SK-N-SH (cell line): Measurements from ENCODE around the gene RNF223. TPM values are rescaled to one million over a fixed set of nuclear protein-coding genes. Genes with fewer than 3 reads are reported as not detected.

Experiments used
- CTCF ChIA-PET: fragments of 300-600, 350-600 bp; formaldehyde crosslinking; extraction: SDS; loops from one replicate; lab custom pipeline; 2021; lab: Yijun Ruan, JAX
- POLR2A ChIA-PET: fragments of 350-600 bp; sonication (Branson Sonifier 250); formaldehyde crosslinking; extraction: SDS; loops from one replicate; lab custom pipeline; 2020; ENCODE audit warnings: antibody characterized with exemption, inconsistent platforms; lab: Yijun Ruan, JAX
- DNase-seq: peaks from one replicate; pipeline ENCODE4 v3.0.0; 2012
- H2AFZ ChIP-seq: fragments of 200-600 bp; sonication (generic); 2 replicates; pipeline ENCODE4 v1.8.1; 2016; ENCODE audit warnings: antibody characterized with exemption, mild to moderate bottlenecking, low read depth
- H3F3A ChIP-seq: fragments of 200-600 bp; sonication (generic); replicated peaks from 2 replicates; pipeline ENCODE3; 2016; ENCODE audit warnings: antibody characterized with exemption, mild to moderate bottlenecking; ENCODE audit not compliant: insufficient read depth
- H3K27ac ChIP-seq, 2 experiments: fragments of 200-500 bp in 1 of 2; fragments of 200-600 bp in 1 of 2; sonication (Bioruptor generic) in 1 of 2; sonication (generic), shearing (Covaris generic) in 1 of 2; 2 replicates each; pipeline versions ENCODE4 v1.5.1 to v1.6.1; 2014 to 2016; ENCODE audit warnings: low read depth in 2 of 2, inconsistent platforms in 1 of 2, low read length in 1 of 2, mild to moderate bottlenecking in 1 of 2, mixed read lengths in 1 of 2
- H3K27me3 ChIP-seq: fragments of 200-600 bp; sonication (generic), shearing (Covaris generic); 2 replicates; pipeline ENCODE4 v1.6.1; 2016; ENCODE audit warnings: mixed run types; ENCODE audit not compliant: insufficient read depth
- H3K36me3 ChIP-seq, 2 experiments: fragments of 200-500 bp in 1 of 2; fragments of 200-600 bp in 1 of 2; sonication (Bioruptor generic) in 1 of 2; sonication (generic) in 1 of 2; replicated peaks in 1 of 2; 2 replicates each; pipeline versions ENCODE3 to v1.5.1; 2014 to 2016; ENCODE audit warnings: low read length in 1 of 2, mild to moderate bottlenecking in 1 of 2; ENCODE audit not compliant: insufficient read depth in 2 of 2, control insufficient read depth in 1 of 2
- H3K4me1 ChIP-seq, 2 experiments: fragments of 200-500 bp in 1 of 2; fragments of 200-600 bp in 1 of 2; sonication (Bioruptor generic) in 1 of 2; sonication (generic), shearing (Covaris generic) in 1 of 2; 2 replicates each; pipeline versions ENCODE4 v1.5.1 to v1.6.1; 2014 to 2016; ENCODE audit warnings: low read depth in 1 of 2, low read length in 1 of 2, mixed run types in 1 of 2; ENCODE audit not compliant: insufficient read depth in 2 of 2, control insufficient read depth in 1 of 2
- H3K4me2 ChIP-seq: fragments of 200-600 bp; sonication (generic), shearing (Covaris generic); 2 replicates; pipeline ENCODE4 v1.6.1; 2017; ENCODE audit warnings: mixed run types
- H3K4me3 ChIP-seq, 2 experiments: fragments of 200-500 bp in 1 of 2; fragments of 200-600 bp in 1 of 2; sonication (Bioruptor generic) in 1 of 2; sonication (generic), shearing (Covaris generic) in 1 of 2; 2 replicates each; pipeline versions ENCODE4 v1.5.1 to v1.8.1; 2014 to 2016; ENCODE audit warnings: low read depth in 2 of 2, inconsistent platforms in 1 of 2, low read length in 1 of 2, mild to moderate bottlenecking in 1 of 2, mixed read lengths in 1 of 2, moderate library complexity in 1 of 2
- H3K79me2 ChIP-seq: fragments of 200-600 bp; sonication (generic); 2 replicates; pipeline ENCODE4 v1.8.1; 2017; ENCODE audit warnings: mild to moderate bottlenecking; ENCODE audit not compliant: insufficient read depth
- H3K9ac ChIP-seq: fragments of 200-600 bp; sonication (generic); 2 replicates; pipeline ENCODE4 v1.6.1; 2017; ENCODE audit warnings: mixed run types
- H3K9me2 ChIP-seq: fragments of 200-600 bp; sonication (generic); 2 replicates; pipeline ENCODE4 v1.6.1; 2017; ENCODE audit warnings: mixed run types
- H3K9me3 ChIP-seq: fragments of 200-600 bp; sonication (generic); 2 replicates; pipeline ENCODE4 v1.6.1; 2017; ENCODE audit warnings: mixed run types, mild to moderate bottlenecking, moderate library complexity
- H4K20me1 ChIP-seq: fragments of 200-600 bp; sonication (generic); 2 replicates; pipeline ENCODE4 v1.6.1; 2017; ENCODE audit warnings: mild to moderate bottlenecking, mixed run types; ENCODE audit not compliant: insufficient read depth
- EP300 ChIP-seq, 2 experiments: IDR thresholded peaks; 2 replicates each; pipeline versions ENCODE4 v1.4.0 to v1.6.1; 2012; ENCODE audit warnings: borderline replicate concordance in 1 of 2, low read depth in 1 of 2, low read length in 1 of 2
- EZH2phosphoT487 ChIP-seq: fragments of 200-600 bp; sonication (generic); IDR thresholded peaks from 2 replicates; pipeline ENCODE4 v1.6.1; 2017; ENCODE audit warnings: low read depth, mixed run types, mild to moderate bottlenecking, antibody characterized with exemption, moderate library complexity, borderline replicate concordance
- FOXM1 ChIP-seq: IDR thresholded peaks from 2 replicates; pipeline ENCODE4 v1.4.0; 2012; ENCODE audit warnings: low read depth, mild to moderate bottlenecking
- GABPA ChIP-seq: IDR thresholded peaks from 2 replicates; pipeline ENCODE4 v1.4.0; 2012; ENCODE audit warnings: low read depth, mild to moderate bottlenecking
- MXI1 ChIP-seq: IDR thresholded peaks from 2 replicates; pipeline ENCODE4 v1.6.1; 2012; ENCODE audit warnings: mild to moderate bottlenecking, low read depth, low read length, improper control_type of control experiment
- NFIC ChIP-seq: IDR thresholded peaks from 2 replicates; pipeline ENCODE4 v1.4.0; 2012; ENCODE audit warnings: borderline replicate concordance
- NRF1 ChIP-seq: IDR thresholded peaks from 2 replicates; pipeline ENCODE4 v1.6.1; 2012; ENCODE audit warnings: low read depth, mild to moderate bottlenecking, low read length
- POLR2AphosphoS5 ChIP-seq: IDR thresholded peaks from 2 replicates; pipeline ENCODE4 v1.6.1; 2012; ENCODE audit warnings: low read depth, low read length
- RFX5 ChIP-seq: IDR thresholded peaks from 2 replicates; pipeline ENCODE4 v1.6.1; 2012; ENCODE audit warnings: mild to moderate bottlenecking, improper control_type of control experiment, low read length
- SIN3A ChIP-seq: IDR thresholded peaks from 2 replicates; pipeline ENCODE4 v1.6.1; 2012; ENCODE audit warnings: low read depth, mild to moderate bottlenecking, low read length, moderate library complexity, borderline replicate concordance
- TAF1 ChIP-seq: IDR thresholded peaks from 2 replicates; pipeline ENCODE4 v1.6.1; 2012; ENCODE audit warnings: low read depth, mild to moderate bottlenecking, low read length, moderate library complexity, borderline replicate concordance
- YY1 ChIP-seq: IDR thresholded peaks from 2 replicates; pipeline ENCODE4 v1.4.0; 2012; ENCODE audit warnings: low read depth, mild to moderate bottlenecking
- WGBS: methylation state at CpG from one replicate; pipeline ENCODE4 v1.1.6; 2017; ENCODE audit warnings: low lambda C conversion rate; 5-methylcytosine and 5-hydroxymethylcytosine counted together
- polyA plus RNA-seq, 3 experiments: library from polyadenylated mRNA; depleted of rRNA; stranded (reverse); fragments of >200 nt; gene quantifications; 2 replicates each; pipeline ENCODE4 v1.2.3, GENCODE V29; 2012
- TF ChIP-seq, protein P1 (sequence below): IDR thresholded peaks from 2 replicates; pipeline ENCODE4 v1.4.0; 2012; ENCODE audit warnings: low read depth, borderline replicate concordance
- TF ChIP-seq, protein P2 (sequence below): IDR thresholded peaks from 2 replicates; pipeline ENCODE4; 2012
- TF ChIP-seq, protein P3 (sequence below): IDR thresholded peaks from 2 replicates; pipeline ENCODE4 v1.4.0; 2012; ENCODE audit warnings: low read depth, borderline replicate concordance
- TF ChIP-seq, protein P4 (sequence below): IDR thresholded peaks from 2 replicates; pipeline ENCODE4 v1.4.0; 2012; ENCODE audit warnings: low read depth
- TF ChIP-seq, protein P5 (sequence below): IDR thresholded peaks from 2 replicates; pipeline ENCODE4 v1.6.1; 2012; ENCODE audit warnings: mild to moderate bottlenecking, low read depth, low read length, moderate library complexity

RNF223 gene
- polyA plus RNA-seq, 1 of the 3 experiments (the other 2 are of a cell fraction), result not detected

DNA sequence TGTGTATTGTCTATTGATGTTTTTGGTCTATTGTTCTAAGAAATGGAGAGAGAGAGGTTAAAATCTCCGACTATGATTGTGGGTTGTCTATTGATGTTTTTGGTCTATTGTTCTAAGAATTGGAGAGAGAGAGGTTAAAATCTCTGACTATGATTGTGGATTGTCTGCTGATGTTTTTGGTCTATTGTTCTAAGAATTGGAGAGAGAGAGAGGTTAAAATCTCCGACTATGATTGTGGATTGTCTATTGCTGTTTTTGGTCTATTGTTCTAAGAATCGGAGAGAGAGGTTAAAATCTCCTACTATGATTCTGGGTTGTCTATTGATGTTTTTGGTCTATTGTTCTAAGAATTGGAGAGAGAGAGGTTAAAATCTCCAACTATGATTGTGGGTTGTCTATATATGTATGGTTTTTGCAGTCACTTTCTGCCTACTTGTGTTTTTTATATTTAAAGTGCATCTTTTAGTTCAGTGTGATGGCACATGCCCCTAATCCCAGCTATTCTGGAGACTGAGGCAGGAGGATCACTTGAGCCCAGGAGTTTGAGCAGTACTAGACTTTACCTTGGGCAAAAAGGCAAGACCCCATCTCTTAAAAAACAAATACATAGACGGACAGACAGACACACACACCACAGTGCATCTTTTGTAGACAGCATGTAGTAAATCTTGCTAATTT, 25.5 kb upstream of the RNF223 start (continued):
- TF ChIP-seq, protein P1, sequence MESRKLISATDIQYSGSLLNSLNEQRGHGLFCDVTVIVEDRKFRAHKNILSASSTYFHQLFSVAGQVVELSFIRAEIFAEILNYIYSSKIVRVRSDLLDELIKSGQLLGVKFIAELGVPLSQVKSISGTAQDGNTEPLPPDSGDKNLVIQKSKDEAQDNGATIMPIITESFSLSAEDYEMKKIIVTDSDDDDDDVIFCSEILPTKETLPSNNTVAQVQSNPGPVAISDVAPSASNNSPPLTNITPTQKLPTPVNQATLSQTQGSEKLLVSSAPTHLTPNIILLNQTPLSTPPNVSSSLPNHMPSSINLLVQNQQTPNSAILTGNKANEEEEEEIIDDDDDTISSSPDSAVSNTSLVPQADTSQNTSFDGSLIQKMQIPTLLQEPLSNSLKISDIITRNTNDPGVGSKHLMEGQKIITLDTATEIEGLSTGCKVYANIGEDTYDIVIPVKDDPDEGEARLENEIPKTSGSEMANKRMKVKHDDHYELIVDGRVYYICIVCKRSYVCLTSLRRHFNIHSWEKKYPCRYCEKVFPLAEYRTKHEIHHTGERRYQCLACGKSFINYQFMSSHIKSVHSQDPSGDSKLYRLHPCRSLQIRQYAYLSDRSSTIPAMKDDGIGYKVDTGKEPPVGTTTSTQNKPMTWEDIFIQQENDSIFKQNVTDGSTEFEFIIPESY, result no peak
- TF ChIP-seq NFIC, result no peak
- TF ChIP-seq, all 33 proteins: peak for 0

DNA sequence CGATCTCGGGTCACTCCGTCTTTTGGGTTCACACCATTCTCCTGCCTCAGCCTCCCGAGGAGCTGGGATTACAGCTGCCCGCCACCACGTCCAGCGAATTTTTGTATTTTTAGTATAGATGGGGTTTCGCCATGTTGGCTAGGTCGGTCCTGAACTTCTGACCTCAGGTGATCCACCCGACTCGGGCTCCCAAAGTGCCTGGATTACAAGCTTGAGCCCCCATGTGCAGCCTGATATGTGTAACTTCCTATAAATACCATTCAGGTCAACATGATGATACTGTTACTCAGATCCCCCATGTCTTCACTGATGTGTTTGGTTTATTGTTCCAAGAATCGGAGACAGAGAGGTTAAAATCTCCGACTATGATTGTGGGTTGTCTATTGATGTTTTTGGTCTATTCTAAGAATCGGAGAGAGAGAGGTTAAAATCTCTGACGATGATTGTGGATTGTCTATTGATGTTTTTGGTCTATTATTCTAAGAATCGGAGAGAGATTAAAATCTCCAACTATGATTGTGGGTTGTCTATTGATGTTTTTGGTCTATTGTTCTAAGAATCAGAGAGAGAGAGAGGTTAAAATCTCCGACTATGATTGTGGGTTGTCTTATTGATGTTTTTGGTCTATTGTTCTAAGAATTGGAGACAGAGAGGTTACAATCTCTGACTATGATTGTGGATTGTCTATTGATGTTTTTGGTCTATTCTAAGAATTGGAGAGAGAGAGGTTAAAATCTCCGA, 24.7 kb upstream of the RNF223 start:
- no peak for TF ChIP-seq YY1
- no peak for TF ChIP-seq EP300 (IDR thresholded peaks at IDR 0.05; ENCODE audit: borderline replicate concordance in 1 of 2, low read depth in 1 of 2, low read length in 1 of 2)
- no peak for TF ChIP-seq NRF1
- TF ChIP-seq, protein P2, sequence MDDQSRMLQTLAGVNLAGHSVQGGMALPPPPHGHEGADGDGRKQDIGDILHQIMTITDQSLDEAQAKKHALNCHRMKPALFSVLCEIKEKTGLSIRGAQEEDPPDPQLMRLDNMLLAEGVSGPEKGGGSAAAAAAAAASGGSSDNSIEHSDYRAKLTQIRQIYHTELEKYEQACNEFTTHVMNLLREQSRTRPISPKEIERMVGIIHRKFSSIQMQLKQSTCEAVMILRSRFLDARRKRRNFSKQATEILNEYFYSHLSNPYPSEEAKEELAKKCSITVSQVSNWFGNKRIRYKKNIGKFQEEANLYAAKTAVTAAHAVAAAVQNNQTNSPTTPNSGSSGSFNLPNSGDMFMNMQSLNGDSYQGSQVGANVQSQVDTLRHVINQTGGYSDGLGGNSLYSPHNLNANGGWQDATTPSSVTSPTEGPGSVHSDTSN, result no peak
- no peak for TF ChIP-seq RFX5
- TF ChIP-seq FOXM1, result no peak
- no peak for TF ChIP-seq SIN3A
- TF ChIP-seq, protein P3, sequence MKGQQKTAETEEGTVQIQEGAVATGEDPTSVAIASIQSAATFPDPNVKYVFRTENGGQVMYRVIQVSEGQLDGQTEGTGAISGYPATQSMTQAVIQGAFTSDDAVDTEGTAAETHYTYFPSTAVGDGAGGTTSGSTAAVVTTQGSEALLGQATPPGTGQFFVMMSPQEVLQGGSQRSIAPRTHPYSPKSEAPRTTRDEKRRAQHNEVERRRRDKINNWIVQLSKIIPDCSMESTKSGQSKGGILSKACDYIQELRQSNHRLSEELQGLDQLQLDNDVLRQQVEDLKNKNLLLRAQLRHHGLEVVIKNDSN, result no peak
- no peak for TF ChIP-seq MXI1
- TF ChIP-seq, protein P4, sequence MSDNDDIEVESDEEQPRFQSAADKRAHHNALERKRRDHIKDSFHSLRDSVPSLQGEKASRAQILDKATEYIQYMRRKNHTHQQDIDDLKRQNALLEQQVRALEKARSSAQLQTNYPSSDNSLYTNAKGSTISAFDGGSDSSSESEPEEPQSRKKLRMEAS, result no peak
- no peak for TF ChIP-seq EZH2phosphoT487
- TF ChIP-seq, protein P5, sequence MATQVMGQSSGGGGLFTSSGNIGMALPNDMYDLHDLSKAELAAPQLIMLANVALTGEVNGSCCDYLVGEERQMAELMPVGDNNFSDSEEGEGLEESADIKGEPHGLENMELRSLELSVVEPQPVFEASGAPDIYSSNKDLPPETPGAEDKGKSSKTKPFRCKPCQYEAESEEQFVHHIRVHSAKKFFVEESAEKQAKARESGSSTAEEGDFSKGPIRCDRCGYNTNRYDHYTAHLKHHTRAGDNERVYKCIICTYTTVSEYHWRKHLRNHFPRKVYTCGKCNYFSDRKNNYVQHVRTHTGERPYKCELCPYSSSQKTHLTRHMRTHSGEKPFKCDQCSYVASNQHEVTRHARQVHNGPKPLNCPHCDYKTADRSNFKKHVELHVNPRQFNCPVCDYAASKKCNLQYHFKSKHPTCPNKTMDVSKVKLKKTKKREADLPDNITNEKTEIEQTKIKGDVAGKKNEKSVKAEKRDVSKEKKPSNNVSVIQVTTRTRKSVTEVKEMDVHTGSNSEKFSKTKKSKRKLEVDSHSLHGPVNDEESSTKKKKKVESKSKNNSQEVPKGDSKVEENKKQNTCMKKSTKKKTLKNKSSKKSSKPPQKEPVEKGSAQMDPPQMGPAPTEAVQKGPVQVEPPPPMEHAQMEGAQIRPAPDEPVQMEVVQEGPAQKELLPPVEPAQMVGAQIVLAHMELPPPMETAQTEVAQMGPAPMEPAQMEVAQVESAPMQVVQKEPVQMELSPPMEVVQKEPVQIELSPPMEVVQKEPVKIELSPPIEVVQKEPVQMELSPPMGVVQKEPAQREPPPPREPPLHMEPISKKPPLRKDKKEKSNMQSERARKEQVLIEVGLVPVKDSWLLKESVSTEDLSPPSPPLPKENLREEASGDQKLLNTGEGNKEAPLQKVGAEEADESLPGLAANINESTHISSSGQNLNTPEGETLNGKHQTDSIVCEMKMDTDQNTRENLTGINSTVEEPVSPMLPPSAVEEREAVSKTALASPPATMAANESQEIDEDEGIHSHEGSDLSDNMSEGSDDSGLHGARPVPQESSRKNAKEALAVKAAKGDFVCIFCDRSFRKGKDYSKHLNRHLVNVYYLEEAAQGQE, result no peak
- TF ChIP-seq, protein P1, result no peak
- TF ChIP-seq POLR2AphosphoS5, result no peak
- TF ChIP-seq GABPA, result no peak
- no peak for TF ChIP-seq TAF1
- Histone ChIP-seq H3K36me3 (no peaks in the 10 kb centered on the region), H2AFZ (no peak overlapping the region), H3F3A (peaks cover 3% of the 10 kb centered on the region), H3K9me2 (no peaks in the 10 kb centered on the region), H3K9ac (no peak overlapping the region), H3K4me3 (no peak overlapping the region), H3K4me1 (no peaks in the 10 kb centered on the region), H3K4me2 (no peak overlapping the region), H3K27me3 (no peaks in the 10 kb centered on the region), H3K27ac (no peak overlapping the region), H4K20me1 (no peaks in the 10 kb centered on the region), H3K9me3 (no peaks in the 10 kb centered on the region), H3K79me2 (no peaks in the 10 kb centered on the region; the same call in 1 of the 2 replicates)
- 97% methylated on average over 18 of the region's 18 CpGs for WGBS
- CTCF ChIA-PET, result no interaction called here
- no peak for DNase-seq
- POLR2A ChIA-PET, result no interaction called here
